ENCODE measurements around the gene SYTL2. TPM values are rescaled to one million over a fixed set of nuclear protein-coding genes. Genes with fewer than 3 reads are reported as not detected.
"Not testable (repeated sequence)": the region's sequence is repeated elsewhere in the genome, so short reads cannot be mapped to it uniquely, and the experiment has no call there.

Gene SYTL2
- total RNA-seq (100 to 1,000 TPM in 1 of 7 donors, 10 to 100 TPM in 6; 20.4 to 176 (median 31.1) TPM), polyA plus RNA-seq (1 to 10 TPM; 2.7 to 4.5 (median 3.1) TPM)
- long read RNA-seq, donor 1, partial matches to known transcripts: 0 of 2 reads
- long read RNA-seq, donor 1, other reads (novel, unspliced or antisense): 0 of 2 reads
- long read RNA-seq, donor 2: 0 reads

- intact Hi-C loops (cut with DNase I; ENCODE audit: low total_unique reads): no loop called here
- Histone ChIP-seq H3K4me1 (peaks cover 7 to 30% (median 22%) of the 10 kb centered on the region in 6 donors), H3K4me3 (peak within 1 kb of the TSS; percentile 43 to 88 (median 62)), H3K9me3 (no peaks in the 10 kb centered on the region), H3K36me3 (no peaks in the 10 kb centered on the region), H3K27ac (peak within 1 kb of the TSS in 7 of 8 donors; percentile 14 to 83 (median 59)), H3K27me3 (replicated peaks in 1 of 7) (peaks cover 0 to 26% (median 14%) of the 10 kb centered on the region in 7 donors)
- TF ChIP-seq CTCF (IDR thresholded peaks at IDR 0.05 in 8 of 11, conservative IDR thresholded peaks at IDR 0.05 in 3 of 11) (peak in 2 of 11 experiments; percentile 8 to 23), POLR2A (IDR thresholded peaks at IDR 0.05) (peak in 1 of 3 donors; percentile 69), POLR2AphosphoS5 (IDR thresholded peaks at IDR 0.05) (peak; percentile 88 to 94 (median 91))
- peak; percentile 92 for DNase-seq
- WGBS, 5 donors: 1 to 2% (median 1%) methylated on average over 22 to 72 of the region's 72 CpGs
Observed at GRCh38 chr11:85810871-85811611, at the start of gene SYTL2. Gene SYTL2 (minus strand): TSS chr11:85811141. CDS start chr11:85757725, 53,416 bp downstream.

GRCh38 chr11:85859541-85859940 is 48.6 kb upstream of the SYTL2 start:
- H3K9me3 ChIP-seq; DNase-seq; H3K27me3 ChIP-seq (replicated peaks in 1 of 7); H3K36me3 ChIP-seq; H3K27ac ChIP-seq; H3K4me3 ChIP-seq; intact Hi-C loops (cut with DNase I; ENCODE audit: low total_unique reads): not testable (repeated sequence)
- peaks cover 5 to 12% (median 7%) of the 10 kb centered on the region in 6 donors for H3K4me1 ChIP-seq

- no peaks in the 10 kb centered on the region for H3K36me3 ChIP-seq
- no peak overlapping the region for H3K27ac ChIP-seq
- no peaks in the 10 kb centered on the region for H3K27me3 ChIP-seq (replicated peaks in 1 of 7)
- DNase-seq: no peak
- no peak for TF ChIP-seq POLR2AphosphoS5 (IDR thresholded peaks at IDR 0.05)
- TF ChIP-seq CTCF (IDR thresholded peaks at IDR 0.05 in 8 of 11, conservative IDR thresholded peaks at IDR 0.05 in 3 of 11): no peak
- TF ChIP-seq POLR2A (IDR thresholded peaks at IDR 0.05): no peak
- no peaks in the 10 kb centered on the region for H3K9me3 ChIP-seq
- H3K4me1 ChIP-seq: peaks cover 6 to 20% (median 14%) of the 10 kb centered on the region in 6 donors
- WGBS, 5 donors: 86 to 98% (median 94%) methylated on average over 7 to 10 of the region's 10 CpGs
- no peak overlapping the region for H3K4me3 ChIP-seq
- intact Hi-C loops (cut with DNase I; ENCODE audit: low total_unique reads): no loop called here
Observed at GRCh38 chr11:85857098-85857497, 46.2 kb upstream of the SYTL2 start.

- peaks cover 6 to 20% (median 14%) of the 10 kb centered on the region in 6 donors for H3K4me1 ChIP-seq
- H3K4me3 ChIP-seq: peak within 1 kb of the TSS; percentile 30 to 77 (median 46)
- H3K27ac ChIP-seq: peak within 1 kb of the TSS; percentile 74 to 91 (median 86)
- no peak for TF ChIP-seq POLR2A (IDR thresholded peaks at IDR 0.05)
- no peak for TF ChIP-seq POLR2AphosphoS5 (IDR thresholded peaks at IDR 0.05)
- no peak for TF ChIP-seq CTCF (IDR thresholded peaks at IDR 0.05 in 8 of 11, conservative IDR thresholded peaks at IDR 0.05 in 3 of 11)
- no peaks in the 10 kb centered on the region for H3K27me3 ChIP-seq (replicated peaks in 1 of 7)
- H3K36me3 ChIP-seq: no peaks in the 10 kb centered on the region
- DNase-seq: no peak
- 39 to 51% (median 41%) methylated on average over 13 of the region's 13 CpGs for WGBS, 5 donors
- peaks cover 0 to 4% (median 0%) of the 10 kb centered on the region in 8 donors for H3K9me3 ChIP-seq
- intact Hi-C loops (cut with DNase I; ENCODE audit: low total_unique reads): no loop called here
Observed at GRCh38 chr11:85855341-85855656, 44.4 kb upstream of the SYTL2 start, which contains the start of gene CCDC83. Gene CCDC83 (plus strand): TSS chr11:85855383. CDS start chr11:85865124, 9,741 bp downstream.
